RWPE1 (cell line): ENCODE results near the gene SMARCD1.
A peak's percentile ranks its signal among the peaks of the same experiment; 100 is the strongest.

ENCODE experiments used
- CTCF ChIA-PET: fragments of 350-600 bp; sonication (Branson Sonifier 250); formaldehyde crosslinking; extraction: SDS; loops from one replicate; lab custom pipeline; 2021; lab: Yijun Ruan, JAX
- POLR2A ChIA-PET: fragments of 400-600 bp; formaldehyde crosslinking; extraction: SDS; loops from one replicate; lab custom pipeline; 2020; ENCODE audit warnings: antibody characterized with exemption; ENCODE audit not compliant: low non-redundant PET; lab: Yijun Ruan, JAX
- DNase-seq: peaks from one replicate; pipeline ENCODE4 v3.0.0; 2012; ENCODE audit warnings: low spot score
- H3K27ac ChIP-seq: fragments of 450-650 bp; 2 replicates; pipeline ENCODE4 v1.5.1; 2017
- TF ChIP-seq, protein P1 (sequence below): fragments of 450-650 bp; conservative IDR thresholded peaks from 2 replicates; pipeline ENCODE4 v1.5.1; 2017; ENCODE audit warnings: low read depth, mild to moderate bottlenecking

Gene SMARCD1

DNA sequence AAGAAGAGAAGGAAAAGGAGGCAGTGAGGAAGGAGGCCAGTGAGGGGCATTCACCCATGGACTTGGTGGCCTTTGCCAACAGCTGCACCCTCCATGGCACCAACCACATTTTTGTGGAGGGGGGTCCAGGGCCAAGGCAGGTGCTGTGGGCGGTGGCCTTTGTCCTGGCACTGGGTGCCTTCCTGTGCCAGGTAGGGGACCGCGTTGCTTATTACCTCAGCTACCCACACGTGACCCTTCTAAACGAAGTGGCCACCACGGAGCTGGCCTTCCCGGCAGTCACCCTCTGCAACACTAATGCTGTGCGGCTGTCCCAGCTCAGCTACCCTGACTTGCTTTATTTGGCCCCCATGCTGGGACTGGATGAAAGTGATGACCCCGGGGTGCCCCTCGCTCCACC, 11.4 kb upstream of the SMARCD1 start:
- no peak overlapping the region; the same call in 1 of the 2 replicates for H3K27ac ChIP-seq
- DNase-seq, result no peak
- ChIA-PET POLR2A (no interaction called here), CTCF (interaction anchor here (0.6 to 1.6 kb wide), 4 partner anchors 35 to 300 kb away, joined by 3 to 4 read pairs (median 3); no protein-coding TSS in a partner anchor)
- TF ChIP-seq, protein P1, sequence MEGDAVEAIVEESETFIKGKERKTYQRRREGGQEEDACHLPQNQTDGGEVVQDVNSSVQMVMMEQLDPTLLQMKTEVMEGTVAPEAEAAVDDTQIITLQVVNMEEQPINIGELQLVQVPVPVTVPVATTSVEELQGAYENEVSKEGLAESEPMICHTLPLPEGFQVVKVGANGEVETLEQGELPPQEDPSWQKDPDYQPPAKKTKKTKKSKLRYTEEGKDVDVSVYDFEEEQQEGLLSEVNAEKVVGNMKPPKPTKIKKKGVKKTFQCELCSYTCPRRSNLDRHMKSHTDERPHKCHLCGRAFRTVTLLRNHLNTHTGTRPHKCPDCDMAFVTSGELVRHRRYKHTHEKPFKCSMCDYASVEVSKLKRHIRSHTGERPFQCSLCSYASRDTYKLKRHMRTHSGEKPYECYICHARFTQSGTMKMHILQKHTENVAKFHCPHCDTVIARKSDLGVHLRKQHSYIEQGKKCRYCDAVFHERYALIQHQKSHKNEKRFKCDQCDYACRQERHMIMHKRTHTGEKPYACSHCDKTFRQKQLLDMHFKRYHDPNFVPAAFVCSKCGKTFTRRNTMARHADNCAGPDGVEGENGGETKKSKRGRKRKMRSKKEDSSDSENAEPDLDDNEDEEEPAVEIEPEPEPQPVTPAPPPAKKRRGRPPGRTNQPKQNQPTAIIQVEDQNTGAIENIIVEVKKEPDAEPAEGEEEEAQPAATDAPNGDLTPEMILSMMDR, result no peak

DNA sequence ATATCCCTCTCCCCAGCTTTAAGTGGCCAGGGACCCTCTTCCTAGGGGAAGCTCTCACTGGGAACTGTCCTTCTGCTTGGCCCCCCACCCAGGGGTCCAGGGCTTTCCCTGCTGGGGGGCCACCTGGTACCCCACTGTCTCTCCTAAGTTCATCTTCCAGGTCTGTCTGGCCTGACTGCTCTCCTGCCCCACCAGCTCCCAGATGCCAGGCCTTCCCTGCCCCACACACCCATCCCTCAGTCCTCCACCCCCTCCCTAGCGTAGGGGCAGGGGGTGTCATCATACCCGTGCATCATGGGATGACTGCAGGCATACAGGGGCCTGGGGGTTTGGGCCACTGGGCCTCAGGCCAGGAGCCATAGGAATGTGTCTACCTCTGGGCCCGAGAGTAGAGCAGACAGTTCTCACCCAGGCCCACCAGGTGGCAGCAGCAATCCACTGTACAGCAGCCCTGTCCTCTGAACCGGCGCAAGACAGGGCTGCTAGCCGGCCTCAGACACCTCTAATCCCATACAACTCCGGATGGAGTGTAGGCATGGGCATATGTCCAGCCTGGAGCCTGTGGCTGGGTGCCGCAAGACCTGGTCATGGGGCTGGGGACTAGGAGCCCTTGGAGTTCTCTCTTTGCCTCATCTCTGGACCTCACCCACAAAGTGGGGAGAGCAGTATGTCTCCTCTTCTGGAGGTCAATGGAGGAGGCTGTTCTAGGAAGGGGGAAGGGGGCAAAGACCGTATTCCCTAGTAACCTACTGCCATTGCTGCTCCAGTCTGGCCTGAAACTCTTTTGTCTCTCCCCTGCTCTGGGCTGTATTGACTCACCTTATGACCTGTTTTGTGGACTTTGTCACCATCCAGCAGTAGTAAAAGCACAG, 10.0 kb upstream of the SMARCD1 start:
- POLR2A ChIA-PET, result no interaction called here

DNA sequence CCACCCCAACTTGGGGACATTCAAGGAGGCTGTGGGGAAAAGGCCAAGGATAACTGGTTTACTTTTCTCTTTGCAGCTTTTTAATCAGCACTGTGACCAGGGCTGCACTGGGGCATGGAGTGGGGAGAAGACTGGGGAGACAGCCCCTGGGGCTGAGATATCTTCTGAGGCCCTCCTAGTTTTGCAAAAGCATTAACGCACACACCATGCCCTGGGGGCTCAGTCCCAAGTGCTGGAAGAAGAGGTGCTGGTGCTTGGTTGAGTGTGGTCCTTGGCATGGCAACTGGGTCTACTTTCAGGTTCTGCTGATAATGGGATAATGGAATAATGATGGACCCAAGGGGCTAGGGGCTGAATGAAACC, 9.4 kb upstream of the SMARCD1 start:
- DNase-seq, result no peak
- POLR2A ChIA-PET, result no interaction called here
- peak overlapping the region; percentile 20; the same call in 1 of the 2 replicates for H3K27ac ChIP-seq
- TF ChIP-seq, protein P1, result no peak
- CTCF ChIA-PET, result interaction anchor here (0.7 to 1.4 kb wide), 4 partner anchors 9 to 108 kb away, joined by 3 to 6 read pairs (median 4); partner anchors contain the start of gene RACGAP1

More for the DNA sequence above, 10.0 kb upstream of the SMARCD1 start:
- peak; percentile 75 for DNase-seq
- peak overlapping the region; percentile 20; the same call in 1 of the 2 replicates for H3K27ac ChIP-seq
- CTCF ChIA-PET, result interaction anchor here (0.5 to 1.6 kb wide), 14 partner anchors 8 to 905 kb away, joined by 3 to 7 read pairs (median 4); partner anchors contain the start of genes COX14, GPD1 and RACGAP1
- TF ChIP-seq, protein P1, result peak; percentile 91

DNA sequence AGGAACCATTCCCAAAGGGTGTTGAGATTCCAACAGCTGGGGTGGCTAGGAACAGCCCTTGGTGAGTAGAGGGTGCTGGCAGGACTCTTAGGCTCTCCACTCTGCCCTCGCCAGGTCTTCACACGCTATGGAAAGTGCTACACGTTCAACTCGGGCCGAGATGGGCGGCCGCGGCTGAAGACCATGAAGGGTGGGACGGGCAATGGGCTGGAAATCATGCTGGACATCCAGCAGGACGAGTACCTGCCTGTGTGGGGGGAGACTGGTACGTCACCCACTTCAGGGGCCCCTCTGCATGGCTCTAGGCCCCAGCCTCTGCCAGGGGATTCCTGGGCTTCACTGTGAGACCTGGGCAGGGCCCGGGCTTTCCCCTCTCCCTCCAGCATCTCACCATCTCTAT, 8.0 kb upstream of the SMARCD1 start:
- no peak for DNase-seq
- no peak overlapping the region for H3K27ac ChIP-seq
- CTCF ChIA-PET, result interaction anchor here (1.4 kb wide), 2 partner anchors 52 to 99 kb away, joined by 3 to 6 read pairs; partner anchors contain the start of gene RACGAP1
- TF ChIP-seq, protein P1, result no peak
- POLR2A ChIA-PET, result no interaction called here

DNA sequence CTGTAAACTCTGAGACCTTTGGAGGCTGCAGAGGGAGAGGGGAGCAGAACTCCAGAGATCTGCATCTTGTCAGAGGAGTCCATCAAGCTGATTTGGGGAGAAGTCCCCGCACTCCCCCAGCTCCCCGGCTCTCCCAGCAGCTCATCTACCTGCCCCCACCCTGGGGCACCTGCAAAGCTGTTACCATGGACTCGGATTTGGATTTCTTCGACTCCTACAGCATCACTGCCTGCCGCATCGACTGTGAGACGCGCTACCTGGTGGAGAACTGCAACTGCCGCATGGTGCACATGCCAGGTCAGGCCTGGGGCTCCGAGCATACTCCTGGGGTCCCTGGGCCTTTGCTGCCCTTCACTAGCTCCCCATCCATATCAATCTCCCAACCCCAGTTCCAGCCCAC, 6.9 kb upstream of the SMARCD1 start:
- ChIA-PET CTCF (interaction anchor here (0.6 kb wide), 1 partner anchor 88 kb away, joined by 3 read pairs; no protein-coding TSS in a partner anchor), POLR2A (interaction anchor here (2.0 kb wide), 1 partner anchor 34 kb away, joined by 4 read pairs; the partner anchor contains the start of gene COX14)
- TF ChIP-seq, protein P1, result no peak
- no peak for DNase-seq
- no peak overlapping the region; the same call in 1 of the 2 replicates for H3K27ac ChIP-seq

DNA sequence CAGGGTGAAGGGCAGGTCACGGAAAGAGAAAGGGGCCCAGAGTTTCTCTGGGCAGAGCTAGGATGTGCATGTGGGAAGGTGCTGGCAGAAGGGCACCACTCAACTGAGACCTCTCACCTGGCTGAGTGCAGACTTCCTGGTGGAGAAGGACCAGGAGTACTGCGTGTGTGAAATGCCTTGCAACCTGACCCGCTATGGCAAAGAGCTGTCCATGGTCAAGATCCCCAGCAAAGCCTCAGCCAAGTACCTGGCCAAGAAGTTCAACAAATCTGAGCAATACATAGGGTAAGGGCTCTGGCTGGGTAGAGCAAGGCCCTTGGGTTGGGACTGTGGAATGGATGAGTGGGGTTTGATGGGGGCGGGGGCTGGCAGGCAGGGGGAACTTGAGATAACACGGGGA, 5.4 kb upstream of the SMARCD1 start:
- ChIA-PET POLR2A (interaction anchor here (2.0 kb wide), 1 partner anchor 32 kb away, joined by 4 read pairs; the partner anchor contains the start of gene COX14), CTCF (no interaction called here)
- TF ChIP-seq, protein P1, result no peak
- no peak overlapping the region for H3K27ac ChIP-seq
- DNase-seq, result no peak
